Lung microvascular endothelial cell (primary cell): ENCODE results near the gene CSNK1D. TPM values are rescaled to one million over a fixed set of nuclear protein-coding genes. Genes with fewer than 3 reads are reported as not detected.
"Not testable (repeated sequence)": the region's sequence is repeated elsewhere in the genome, so short reads cannot be mapped to it uniquely, and the experiment has no call there.

ENCODE experiments used
- DNase-seq, 2 donors: peaks; one replicate each; pipeline versions ENCODE4 v3.0.0 to v3.0.0-alpha.2; 2010; ENCODE audit warnings: low read depth in 2 of 2
- total RNA-seq: library from RNA; depleted of rRNA; stranded (reverse); fragments of >200 nt; gene quantifications from 2 replicates; pipeline ENCODE4 v1.2.1, GENCODE V29; 2014

CSNK1D gene
- total RNA-seq, 1 donor from 2014 or later, result 41.3 TPM

- DNase-seq, result no peak
Measured at GRCh38 chr17:82215095-82215971, 58.2 kb downstream of the CSNK1D start.

- DNase-seq, result no peak
Measured at GRCh38 chr17:82214012-82214628, 59.4 kb downstream of the CSNK1D start.

GRCh38 chr17:82213251-82214011 is 60.1 kb downstream of the CSNK1D start:
- DNase-seq, result peak; percentile 64 to 71

- peak; percentile 80 to 86 for DNase-seq
Measured at GRCh38 chr17:82212331-82213250, 60.9 kb downstream of the CSNK1D start, which contains the start of gene CCDC57. Gene CCDC57 (minus strand): TSS chr17:82212842. CDS start chr17:82201944, 10,898 bp downstream.

GRCh38 chr17:82210655-82211054 is 62.8 kb downstream of the CSNK1D start:
- DNase-seq, result not testable (repeated sequence)

- peak; percentile 86 to 88 for DNase-seq
Measured at GRCh38 chr17:82205720-82206508, 67.6 kb downstream of the CSNK1D start.

- peak in 1 of 2 donors; percentile 78 for DNase-seq
Measured at GRCh38 chr17:82204831-82205719, 68.4 kb downstream of the CSNK1D start.

GRCh38 chr17:82203920-82204319 is 69.6 kb downstream of the CSNK1D start:
- no peak for DNase-seq

GRCh38 chr17:82202981-82203380 is 70.5 kb downstream of the CSNK1D start:
- DNase-seq, result peak; percentile 31 to 51

GRCh38 chr17:82201498-82201910 is 72.0 kb downstream of the CSNK1D start:
- DNase-seq, result no peak

- DNase-seq, result peak; percentile 22 to 43
Measured at GRCh38 chr17:82200743-82201497, 72.6 kb downstream of the CSNK1D start.

GRCh38 chr17:82200135-82200534 is 73.4 kb downstream of the CSNK1D start:
- DNase-seq, result no peak

- no peak for DNase-seq
Measured at GRCh38 chr17:82199496-82199895, 74.0 kb downstream of the CSNK1D start.

GRCh38 chr17:82198092-82198491 is 75.4 kb downstream of the CSNK1D start:
- DNase-seq, result no peak

- no peak for DNase-seq
Measured at GRCh38 chr17:82195675-82196672, 77.5 kb downstream of the CSNK1D start.

- no peak for DNase-seq
Measured at GRCh38 chr17:82194765-82195164, 78.7 kb downstream of the CSNK1D start.
